ENCODE data around the gene DACT1. TPM values are rescaled to one million over a fixed set of nuclear protein-coding genes. Genes with fewer than 3 reads are reported as not detected.

The DACT1 gene
- total and polyA plus RNA-seq, 2 of the 13 experiments (the other 11 are each of a cell fraction or from before 2014, with no cell fraction given) = 0.01 TPM; not detected in 1

GRCh38 chr14:58669556-58670200 lies 31.9 kb downstream of the DACT1 start (continued):
- TF ChIP-seq SOX13 (IDR thresholded peaks at IDR 0.05) (no peak), SOX13 (CRISPR knock-in tag; conservative IDR thresholded peaks at IDR 0.05 in 1 of 2, IDR thresholded peaks at IDR 0.05 in 1 of 2) (no peak), HMG20A (CRISPR knock-in tag; IDR thresholded peaks at IDR 0.05; ENCODE audit: borderline replicate concordance) (no peak), MAFK (conservative IDR thresholded peaks at IDR 0.05 in 1 of 2, IDR thresholded peaks at IDR 0.05 in 1 of 2; ENCODE audit: low read length in 2 of 2) (peak in 1 of 2 experiments; percentile 69; a peak in 2 of 4 replicates)

GRCh38 chr14:58671024-58671423 lies 33.3 kb downstream of the DACT1 start:
- no peak for FAIRE-seq
- no peak for TF ChIP-seq ZBTB25 (CRISPR knock-in tag; IDR thresholded peaks at IDR 0.05)
- TF ChIP-seq ZBTB3 (CRISPR knock-in tag; IDR thresholded peaks at IDR 0.05; ENCODE audit: borderline replicate concordance, low read depth) = no peak
- TF ChIP-seq ZFP82 (CRISPR knock-in tag; IDR thresholded peaks at IDR 0.05; ENCODE audit: borderline replicate concordance) = no peak
- TF ChIP-seq LCORL (IDR thresholded peaks at IDR 0.05) = no peak
- no peak for TF ChIP-seq LCORL (CRISPR knock-in tag; IDR thresholded peaks at IDR 0.05)
- TF ChIP-seq ETV6 (CRISPR knock-in tag; conservative IDR thresholded peaks at IDR 0.05) = no peak
- no peak for TF ChIP-seq CAMTA2 (CRISPR knock-in tag; IDR thresholded peaks at IDR 0.05; ENCODE audit: borderline replicate concordance)
- TF ChIP-seq ZNF512 (CRISPR knock-in tag; IDR thresholded peaks at IDR 0.05) = no peak
- TF ChIP-seq ZNF33B (CRISPR knock-in tag; IDR thresholded peaks at IDR 0.05) = no peak
- no peak for TF ChIP-seq RBFOX2 (IDR thresholded peaks at IDR 0.05; ENCODE audit: low read depth, low read length)
- TF ChIP-seq ZNF619 (CRISPR knock-in tag; IDR thresholded peaks at IDR 0.05) = no peak
- TF ChIP-seq TRAFD1 (CRISPR knock-in tag; IDR thresholded peaks at IDR 0.05; ENCODE audit: borderline replicate concordance) = no peak

More at GRCh38 chr14:58671024-58671423, 33.3 kb downstream of the DACT1 start:
- Histone ChIP-seq H3K4me3 (replicated peaks in 1 of 3; ENCODE audit: insufficient read depth in 1 of 3, low read depth in 2 of 3, low read length in 3 of 3) (no peak overlapping the region), H3K4me1 (ENCODE audit: insufficient read depth, low read length) (no peaks in the 10 kb centered on the region), H3K4me2 (ENCODE audit: low read depth, low read length) (no peak overlapping the region), H3K36me3 (replicated peaks in 1 of 2; ENCODE audit: control insufficient read depth in 1 of 2, insufficient read depth in 2 of 2, low read length in 2 of 2) (no peaks in the 10 kb centered on the region), H3K27ac (ENCODE audit: extremely low read length, insufficient read depth, low read length) (no peak overlapping the region), H3K27me3 (ENCODE audit: control insufficient read depth in 1 of 2, insufficient read depth in 2 of 2, low read length in 2 of 2) (peaks cover 0 to 4% of the 10 kb centered on the region in 2 experiments; a peak in 1 of 5 replicates), H3K79me2 (ENCODE audit: insufficient read depth, low read length) (no peaks in the 10 kb centered on the region), H3K9ac (ENCODE audit: insufficient read depth, low read depth, low read length) (no peak overlapping the region), H3K9me3 (ENCODE audit: low read length) (no peaks in the 10 kb centered on the region), H2AFZ (ENCODE audit: low read length) (no peak overlapping the region), H4K20me1 (ENCODE audit: insufficient read depth, low read length) (no peaks in the 10 kb centered on the region)
- ChIA-PET CTCF (ENCODE audit: low intra/inter-chr PET ratio, low total read pairs) (no interaction called here), POLR2A (no interaction called here)
- in situ Hi-C loops (cut with HindIII; ENCODE audit: extremely low pct_ligation_motif_present, low pct_unique_long_range_greater_than_20kb) = no loop called here
- DNase-seq (ENCODE audit: low spot score) = no peak
- 92% methylated on average over 1 of the region's 1 CpG for WGBS (ENCODE audit: low lambda C conversion rate)
- intact Hi-C loops (cut with micrococcal nuclease; ENCODE audit: unreplicated experiment) = no loop called here
- no peak for ATAC-seq
- BruUV-seq (replicated peaks) = no TSS peak

All from HepG2 (cell line).